GM21515 (cell line): Measurements from ENCODE around the gene ACSL3.
"Not testable (repeated sequence)": the region's sequence is repeated elsewhere in the genome, so short reads cannot be mapped to it uniquely, and the experiment has no call there.

Experiments used
- ATAC-seq: cut with Tn5 transposase; IDR thresholded peaks from one replicate; pipeline ENCODE4 v1.9.1; 2021; ENCODE audit not compliant: unreplicated experiment

ACSL3 gene

GRCh38 chr2:222860740-222861410 is at the start of gene ACSL3:
Gene ACSL3, plus strand, starts transcription at chr2:222861036. Its CDS starts 47,737 bp downstream, at chr2:222908773.
- ATAC-seq, result peak; percentile 99

- no peak for ATAC-seq
These were observed 49.0 kb upstream of the ACSL3 start for GRCh38 chr2:222811828-222812227.

- peak; percentile 85 for ATAC-seq
These were observed 47.5 kb upstream of the ACSL3 start for GRCh38 chr2:222813177-222813843.

GRCh38 chr2:222819722-222820333 is 41.0 kb upstream of the ACSL3 start:
- no peak for ATAC-seq

GRCh38 chr2:222823183-222823930 is 37.5 kb upstream of the ACSL3 start:
- ATAC-seq, result no peak

GRCh38 chr2:222825031-222825430 is 35.8 kb upstream of the ACSL3 start:
- no peak for ATAC-seq

- no peak for ATAC-seq
These were observed 33.4 kb upstream of the ACSL3 start for GRCh38 chr2:222827417-222827816.

- no peak for ATAC-seq
These were observed 32.3 kb upstream of the ACSL3 start for GRCh38 chr2:222828572-222828971.

- no peak for ATAC-seq
These were observed 30.7 kb upstream of the ACSL3 start for GRCh38 chr2:222830164-222830563.

GRCh38 chr2:222833410-222833809 is 27.4 kb upstream of the ACSL3 start:
- no peak for ATAC-seq

GRCh38 chr2:222835143-222835822 is 25.6 kb upstream of the ACSL3 start:
- ATAC-seq, result no peak

GRCh38 chr2:222835823-222836151 is 25.0 kb upstream of the ACSL3 start:
- no peak for ATAC-seq

- no peak for ATAC-seq
These were observed 23.2 kb upstream of the ACSL3 start for GRCh38 chr2:222837643-222838056.

- no peak for ATAC-seq
These were observed 20.6 kb upstream of the ACSL3 start for GRCh38 chr2:222840060-222840802.

- no peak for ATAC-seq
These were observed 18.2 kb upstream of the ACSL3 start for GRCh38 chr2:222842491-222843174.

- ATAC-seq, result no peak
These were observed 16.5 kb upstream of the ACSL3 start for GRCh38 chr2:222844323-222844722.

- not testable (repeated sequence) for ATAC-seq
These were observed 15.5 kb upstream of the ACSL3 start for GRCh38 chr2:222845314-222845713.

- no peak for ATAC-seq
These were observed 14.8 kb upstream of the ACSL3 start for GRCh38 chr2:222846003-222846402.

- ATAC-seq, result not testable (repeated sequence)
These were observed 12.8 kb upstream of the ACSL3 start for GRCh38 chr2:222848031-222848430.

GRCh38 chr2:222848862-222849261 is 12.0 kb upstream of the ACSL3 start:
- no peak for ATAC-seq
